ENCODE data around the gene KRTAP3-3.

Gene KRTAP3-3

DNA sequence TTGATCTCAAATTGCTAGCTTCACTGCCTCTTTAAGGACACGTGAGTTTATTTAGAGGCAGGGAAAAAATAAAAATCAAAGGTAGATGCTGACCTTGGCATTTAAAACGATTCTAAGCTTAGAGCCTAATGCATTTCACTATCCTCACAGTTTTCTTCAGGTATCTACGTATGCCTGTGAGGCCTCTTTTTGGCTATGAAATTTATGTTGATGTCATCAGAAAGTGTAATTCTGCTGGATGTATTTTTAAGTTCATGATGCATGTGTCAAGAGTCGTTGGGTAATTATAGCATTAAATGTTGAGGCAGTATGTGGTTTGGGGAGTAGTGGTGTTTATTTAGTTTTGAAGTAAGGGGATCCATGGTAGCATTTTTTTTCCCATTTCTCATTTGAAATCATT is 10.0 kb upstream of the KRTAP3-3 start:
- DNase-seq, result no peak

DNA sequence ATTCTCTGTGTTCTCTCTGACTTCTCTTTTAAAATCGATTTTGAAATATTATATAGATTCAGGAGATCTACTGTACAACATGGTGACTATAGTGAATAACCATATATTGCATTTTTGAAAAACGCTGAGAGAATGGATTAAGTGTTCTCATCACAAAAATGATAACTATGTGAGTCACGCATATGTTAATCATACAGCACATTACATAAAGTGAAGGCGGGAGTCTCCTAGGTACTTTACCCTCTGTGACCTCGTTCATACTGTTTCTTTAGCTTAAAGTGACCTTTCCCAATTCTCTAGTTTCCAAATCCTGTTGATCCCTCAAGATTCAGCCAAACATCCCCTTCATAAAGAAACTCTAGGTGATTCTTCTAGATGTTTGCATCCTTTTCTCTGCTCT is 8.8 kb upstream of the KRTAP3-3 start:
- DNase-seq, result no peak

DNA sequence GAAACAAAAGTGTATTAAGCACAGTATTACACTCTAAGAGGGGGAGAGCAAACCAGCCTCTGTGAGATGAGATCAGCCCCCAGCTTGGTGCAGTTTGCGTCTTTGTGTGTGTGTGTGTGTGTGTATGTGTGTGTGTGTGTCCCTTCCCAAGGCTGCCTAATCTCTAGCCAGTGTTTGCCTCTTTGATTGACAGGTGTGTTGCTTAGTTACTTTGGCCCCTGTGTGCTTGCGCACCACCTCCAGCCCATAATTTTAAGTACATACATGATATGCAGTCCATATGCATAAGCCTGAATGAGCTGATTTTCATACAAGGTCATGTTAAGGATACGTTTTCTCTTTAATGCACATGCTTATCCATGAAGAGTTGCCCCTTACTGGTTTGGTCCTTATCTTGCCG is 7.8 kb upstream of the KRTAP3-3 start:
- DNase-seq, result no peak

DNA sequence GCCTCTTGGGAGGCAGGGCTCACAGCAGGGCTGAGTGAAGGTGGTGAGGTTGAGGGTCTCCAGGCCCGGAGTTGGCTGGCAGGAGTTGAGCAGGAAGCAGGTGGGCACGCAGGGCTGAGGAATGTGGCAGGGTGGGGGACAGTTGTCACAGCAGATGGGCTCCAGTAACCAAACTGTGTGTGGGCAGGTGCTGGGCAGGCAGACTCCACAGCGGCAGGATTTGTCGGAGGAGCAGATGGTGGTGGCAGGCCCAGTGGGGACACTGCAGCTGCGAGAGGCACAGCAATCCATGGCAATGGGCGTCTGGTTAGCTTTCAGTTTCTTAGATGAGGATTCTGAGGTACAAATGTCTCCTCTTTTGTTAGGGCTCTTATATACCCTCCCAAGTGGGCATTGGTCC is 5.6 kb upstream of the KRTAP3-3 start, which contains the start of gene KRTAP3-2:
Gene KRTAP3-2 (minus strand): TSS at position 344 of the 400 bp plus-strand sequence. CDS start 53 bp downstream, at position 291.
- DNase-seq, result peak; percentile 2

DNA sequence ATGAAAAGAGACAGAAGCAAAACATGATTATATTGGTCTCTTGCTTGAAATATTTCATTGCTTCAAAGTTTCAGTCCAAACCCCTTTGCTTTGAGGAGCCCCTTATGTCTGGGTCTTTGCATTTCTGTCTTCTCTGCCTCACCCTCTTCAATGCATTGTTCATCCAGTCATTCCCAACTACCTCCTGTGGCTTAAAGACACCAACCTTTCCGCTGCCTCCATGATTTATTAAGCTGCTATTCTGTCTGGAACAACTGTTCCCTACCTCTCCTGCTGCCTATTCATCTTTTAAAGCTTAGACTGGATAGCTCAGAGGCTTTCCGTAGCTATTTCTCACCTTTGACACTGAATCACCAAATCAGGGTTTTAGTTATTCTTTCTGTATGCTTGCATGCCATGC is 3.4 kb upstream of the KRTAP3-3 start:
- DNase-seq, result no peak

DNA sequence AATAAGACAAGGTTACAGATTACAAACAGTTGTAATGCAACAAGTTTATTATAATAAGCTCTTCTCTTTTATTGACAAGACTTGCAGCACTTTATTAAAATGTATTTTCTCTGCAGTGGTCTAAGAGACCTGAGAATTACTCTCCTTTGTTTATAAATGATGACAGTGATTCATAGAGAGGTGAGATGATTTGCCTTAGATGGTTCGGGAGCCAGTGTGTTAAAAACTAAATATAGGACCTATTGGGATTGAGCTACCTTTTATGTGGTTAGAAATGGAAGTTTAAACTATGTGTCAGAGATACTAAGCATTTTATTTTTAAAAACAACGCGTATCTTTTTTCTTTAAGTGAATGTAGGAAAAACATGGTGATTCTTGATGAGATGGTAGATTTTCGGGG is 2.9 kb upstream of the KRTAP3-3 start:
- DNase-seq, result no peak

DNA sequence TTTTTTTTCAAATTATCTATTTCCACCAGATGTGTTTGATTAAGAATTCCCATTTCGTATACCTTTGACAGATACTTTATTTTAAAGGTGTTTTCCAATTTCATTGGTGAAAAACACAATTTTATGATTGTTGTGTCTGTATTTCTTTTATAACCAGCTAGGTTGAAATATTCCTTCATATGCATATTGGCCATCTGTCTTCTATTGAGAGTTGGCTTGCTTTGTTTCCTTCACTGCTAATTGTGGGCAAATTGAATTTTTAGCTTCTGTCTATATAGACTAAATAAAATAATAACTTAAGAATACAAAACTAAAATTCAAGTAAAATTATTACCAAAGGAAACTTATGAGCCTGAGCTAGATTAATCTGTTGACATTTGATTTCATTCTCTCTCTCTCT is 1.2 kb upstream of the KRTAP3-3 start:
- DNase-seq, result no peak

DNA sequence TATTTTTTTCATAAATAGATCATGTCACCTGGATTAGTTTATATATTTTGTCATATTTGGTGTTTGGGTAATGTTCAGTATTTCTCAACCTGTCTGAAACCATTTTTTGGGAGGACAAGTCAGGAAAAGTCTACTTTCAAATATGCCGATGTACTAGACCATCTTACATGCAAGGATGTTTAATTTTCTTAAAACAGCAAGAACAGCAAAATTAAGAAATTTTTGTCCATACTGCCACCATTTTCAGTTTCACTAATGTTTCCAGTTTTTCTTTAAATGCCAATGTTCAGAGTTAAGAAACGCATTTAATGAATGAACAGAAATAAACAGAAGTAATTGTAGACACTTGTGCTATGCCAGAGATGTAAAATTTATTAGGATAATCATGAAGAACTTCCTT is 880 bp downstream of the KRTAP3-3 start:
- no peak for DNase-seq

DNA sequence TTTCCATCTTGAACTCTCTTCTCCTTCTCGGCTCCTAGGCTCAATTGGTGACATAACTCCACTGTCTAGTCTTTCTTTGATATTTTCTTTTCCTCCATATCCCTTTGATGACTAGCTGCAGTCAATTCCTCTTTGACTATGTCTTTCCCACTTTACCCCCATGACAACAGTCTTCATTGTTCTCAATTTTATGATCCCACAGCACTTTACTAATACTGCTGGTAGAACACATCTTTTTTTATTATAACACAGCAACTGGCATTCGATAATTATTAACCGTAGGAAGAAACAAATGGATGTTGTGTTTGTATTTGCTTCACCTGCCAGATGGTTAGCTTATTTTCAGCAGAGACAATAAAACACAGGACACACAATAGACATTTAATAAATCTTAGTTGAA is 1.3 kb downstream of the KRTAP3-3 start:
- no peak for DNase-seq

DNA sequence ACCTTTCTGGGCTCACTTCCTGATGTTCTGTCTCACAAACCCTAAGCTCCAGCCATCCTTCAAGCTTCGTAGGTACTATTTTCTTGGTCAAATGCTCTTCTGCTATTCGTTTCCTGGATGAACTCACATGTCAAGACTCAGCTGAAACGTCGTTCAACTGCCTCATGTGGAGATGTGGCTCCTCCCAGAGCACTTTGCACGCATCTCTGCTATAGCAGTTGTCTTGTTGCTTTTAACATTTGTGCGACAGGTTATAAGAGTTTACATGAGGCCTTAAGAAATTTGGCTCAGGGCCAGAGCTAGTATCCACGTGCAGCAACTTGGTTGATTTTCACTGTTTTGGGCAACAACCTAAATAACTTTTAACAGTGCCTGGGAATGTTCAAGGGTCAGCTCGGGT is 7.0 kb downstream of the KRTAP3-3 start:
- no peak for DNase-seq

DNA sequence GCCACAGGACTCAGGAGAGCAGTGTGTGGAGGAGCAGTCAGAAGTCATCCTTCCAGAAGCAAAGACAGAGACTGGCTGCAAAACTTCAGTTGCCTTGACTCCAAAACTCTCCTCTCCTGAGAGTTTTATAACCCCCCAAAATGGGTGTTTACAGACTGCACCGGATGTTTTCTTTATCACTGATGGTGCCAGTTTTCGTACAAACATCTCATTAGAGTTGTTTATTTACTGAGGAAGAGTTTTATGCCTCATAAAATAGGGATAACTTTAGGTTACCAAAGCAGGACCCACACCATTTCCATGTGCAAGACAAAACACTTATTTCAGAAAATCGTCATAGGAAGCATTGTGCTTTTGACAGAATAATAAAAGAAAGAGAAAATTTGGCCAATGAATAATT is 9.7 kb downstream of the KRTAP3-3 start, which contains the start of gene KRT40:
Gene KRT40 (minus strand): TSS at position 101 of the 400 bp plus-strand sequence. CDS start 53 bp downstream, at position 48.
- no peak for DNase-seq

DNA sequence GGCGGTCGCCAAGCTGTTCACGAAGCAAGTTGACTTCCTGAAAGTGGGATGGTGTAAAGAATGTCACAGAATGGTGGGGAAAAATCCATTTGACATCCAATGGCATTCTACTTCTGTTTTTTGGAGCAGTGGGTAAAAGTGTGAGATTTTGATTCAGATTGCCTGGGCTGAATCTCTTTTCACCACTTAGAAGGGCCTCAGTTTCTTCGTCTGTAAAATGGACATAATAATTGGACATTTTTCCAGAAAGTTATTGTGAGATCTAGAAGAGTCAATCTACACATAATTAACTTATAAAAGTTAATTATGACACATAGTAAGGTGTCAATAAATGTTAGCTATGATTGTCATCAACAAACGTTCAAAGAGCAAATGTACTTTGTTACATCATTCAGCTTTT is 12.8 kb downstream of the KRTAP3-3 start:
- DNase-seq, result no peak

DNA sequence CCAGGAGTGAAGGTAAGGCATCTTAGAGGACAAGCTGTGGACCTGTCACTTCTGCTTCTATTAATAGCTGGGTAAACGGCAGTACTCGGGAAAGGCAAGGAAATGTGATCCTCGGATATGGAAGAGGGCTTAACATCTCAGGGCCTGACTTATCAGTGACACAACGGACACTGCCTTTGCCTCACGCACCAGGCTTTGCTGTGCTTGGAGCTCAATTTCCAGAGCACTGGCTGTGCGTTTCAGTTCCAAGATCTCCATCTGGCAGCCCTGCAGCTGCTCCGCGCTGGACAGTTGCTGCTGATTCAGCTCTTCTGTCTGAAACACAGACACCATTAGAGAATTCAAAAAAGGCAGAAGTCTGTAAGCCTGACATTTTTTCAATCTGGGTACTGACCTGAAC is 13.4 kb downstream of the KRTAP3-3 start:
- DNase-seq, result no peak

DNA sequence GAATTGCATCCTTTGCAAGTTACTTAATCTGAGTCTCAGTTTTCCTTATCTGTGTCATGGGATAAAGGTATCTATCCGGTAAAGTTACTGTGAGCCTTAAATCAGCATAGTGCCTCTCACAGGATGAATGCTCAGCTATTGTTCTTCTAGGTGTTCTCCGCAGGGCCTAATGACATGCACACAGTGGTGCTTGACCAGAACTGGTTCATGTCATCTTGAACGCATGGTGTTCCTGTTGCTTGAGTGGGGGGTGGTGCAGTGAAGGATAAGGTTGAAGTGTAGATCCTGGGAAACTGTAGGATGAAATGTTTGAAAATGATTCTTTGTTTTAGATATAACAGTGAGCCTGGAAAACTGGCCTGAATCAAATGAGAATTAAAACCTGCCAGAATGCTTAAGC is 13.8 kb downstream of the KRTAP3-3 start:
- no peak for DNase-seq

DNA sequence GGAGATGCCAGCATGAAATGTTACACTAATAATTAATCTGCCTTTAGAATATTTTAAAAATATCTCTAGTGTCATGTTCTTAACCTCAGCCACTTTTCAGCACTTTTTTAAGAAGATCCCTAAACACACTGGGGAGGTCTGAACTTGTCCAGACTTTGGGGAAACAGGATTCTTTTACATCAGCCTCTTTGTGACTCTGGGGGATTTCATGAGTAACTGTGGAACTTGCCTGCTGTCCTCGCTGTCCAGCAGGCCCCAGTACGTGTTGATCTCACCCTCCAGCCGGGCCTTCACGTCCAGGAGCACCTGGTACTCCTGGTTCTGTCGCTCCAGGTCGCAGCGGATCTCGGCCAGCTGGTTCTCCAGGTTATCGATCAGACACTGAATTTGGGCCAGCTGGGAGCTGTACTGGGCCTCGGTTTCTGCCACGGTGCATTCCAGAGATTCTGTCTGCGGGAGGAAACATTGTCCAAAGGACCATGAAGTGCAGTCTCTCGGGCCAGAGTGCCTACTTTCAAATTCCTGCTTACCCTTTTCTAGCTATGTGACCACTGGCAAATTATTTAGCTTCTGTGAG is 15.3 kb downstream of the KRTAP3-3 start:
- DNase-seq, result no peak

DNA sequence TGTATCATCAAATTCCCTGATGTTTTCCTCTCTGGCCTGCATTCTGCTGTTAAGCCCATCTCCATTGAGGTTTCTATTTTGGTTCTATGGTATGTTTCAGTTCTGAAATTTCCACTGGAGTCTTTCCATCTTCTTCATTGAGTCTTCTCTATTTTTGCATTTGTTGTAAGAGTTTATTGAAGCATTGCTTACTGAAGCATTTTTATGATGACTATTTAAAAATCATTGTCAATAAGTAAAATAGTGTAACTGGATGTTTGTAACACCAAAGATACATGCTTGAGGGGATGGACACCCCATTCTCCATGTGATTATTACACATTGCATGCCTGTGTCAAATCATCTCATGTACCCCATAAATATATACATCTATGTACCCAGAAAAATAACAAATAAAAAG is 18.4 kb downstream of the KRTAP3-3 start:
- no peak for DNase-seq

DNA sequence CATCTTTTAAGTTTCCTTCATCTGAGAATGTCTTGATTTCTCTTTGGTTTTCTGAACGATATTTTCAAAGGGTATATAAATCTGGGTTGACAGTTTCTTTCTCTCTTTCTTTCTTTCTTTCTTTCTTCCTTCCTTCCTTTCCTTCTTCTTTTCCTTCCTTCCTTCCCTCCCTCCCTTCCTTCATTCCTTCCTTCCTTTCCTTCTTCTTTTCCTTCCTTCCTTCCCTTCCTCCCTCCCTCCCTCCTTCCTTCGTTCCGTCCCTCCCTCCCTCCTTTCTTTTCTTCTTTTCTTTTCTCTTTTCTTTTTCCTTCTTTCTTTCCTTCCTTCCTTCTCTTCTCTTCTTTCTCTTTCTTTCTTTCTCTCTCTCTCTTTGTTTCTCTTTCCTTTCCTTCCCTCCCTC is 19.6 kb downstream of the KRTAP3-3 start:
- DNase-seq, result no peak

DNA sequence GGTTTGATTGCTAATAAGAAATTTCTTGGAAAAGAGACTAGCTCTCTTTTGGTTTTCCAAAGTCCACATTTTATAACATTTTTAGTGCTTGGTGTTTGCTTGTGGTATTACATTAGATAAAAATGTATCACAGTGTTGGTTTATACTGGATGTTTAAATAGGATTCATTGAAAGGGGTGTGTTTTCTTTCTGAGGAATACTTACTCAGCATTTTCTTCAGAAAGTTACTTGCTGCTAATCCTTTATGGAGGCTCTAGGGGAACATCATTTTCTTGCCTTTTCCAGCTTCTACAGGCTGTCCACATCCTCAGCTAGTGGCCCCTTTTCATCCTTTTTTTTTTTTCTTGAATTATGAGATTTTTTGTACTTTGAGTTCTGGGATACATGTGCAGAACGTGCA is 26.4 kb downstream of the KRTAP3-3 start:
- DNase-seq, result no peak

DNA sequence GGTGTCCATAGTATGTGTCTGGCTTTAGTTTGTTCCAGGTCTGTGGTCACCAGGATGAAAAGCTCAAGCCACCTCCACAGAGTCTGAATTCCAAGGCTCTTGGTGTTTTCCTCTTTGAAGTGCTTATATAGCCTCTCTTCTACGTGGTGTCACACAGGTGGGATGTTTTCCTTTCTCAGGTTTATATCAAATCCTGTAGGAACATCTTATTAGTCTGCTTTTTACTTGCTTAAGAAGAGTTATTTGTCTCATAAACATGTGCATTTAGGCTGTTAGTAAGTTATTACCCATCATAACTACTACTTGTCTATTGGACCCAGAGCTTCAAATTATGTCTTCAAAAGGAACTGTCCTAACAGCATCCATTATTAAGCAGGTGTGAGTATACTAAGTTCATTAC is 27.1 kb downstream of the KRTAP3-3 start, which contains the start of gene KRT39:
Gene KRT39 (minus strand): TSS at position 101 of the 400 bp plus-strand sequence. CDS start 92 bp downstream, at position 9.
- no peak for DNase-seq

DNA sequence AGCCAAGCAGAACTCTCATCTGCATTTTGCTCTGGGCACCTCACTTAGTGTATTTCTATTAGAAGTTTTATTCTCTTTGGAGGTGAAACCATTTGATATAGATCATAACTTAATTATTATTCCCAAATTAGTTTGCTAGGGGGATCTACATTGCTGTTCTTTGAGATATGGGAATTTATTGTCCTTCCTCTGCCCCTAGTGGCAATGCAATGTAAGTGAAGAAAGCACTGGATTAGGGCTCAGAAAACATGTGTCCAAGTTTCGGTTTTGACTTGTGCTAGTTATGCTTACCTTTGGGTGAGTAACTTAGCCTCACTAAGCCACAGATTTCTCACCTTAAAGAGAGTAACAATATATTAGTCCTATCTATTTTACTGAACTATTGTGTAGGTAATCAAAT is 30.1 kb downstream of the KRTAP3-3 start:
- peak; percentile 11 for DNase-seq

DNA sequence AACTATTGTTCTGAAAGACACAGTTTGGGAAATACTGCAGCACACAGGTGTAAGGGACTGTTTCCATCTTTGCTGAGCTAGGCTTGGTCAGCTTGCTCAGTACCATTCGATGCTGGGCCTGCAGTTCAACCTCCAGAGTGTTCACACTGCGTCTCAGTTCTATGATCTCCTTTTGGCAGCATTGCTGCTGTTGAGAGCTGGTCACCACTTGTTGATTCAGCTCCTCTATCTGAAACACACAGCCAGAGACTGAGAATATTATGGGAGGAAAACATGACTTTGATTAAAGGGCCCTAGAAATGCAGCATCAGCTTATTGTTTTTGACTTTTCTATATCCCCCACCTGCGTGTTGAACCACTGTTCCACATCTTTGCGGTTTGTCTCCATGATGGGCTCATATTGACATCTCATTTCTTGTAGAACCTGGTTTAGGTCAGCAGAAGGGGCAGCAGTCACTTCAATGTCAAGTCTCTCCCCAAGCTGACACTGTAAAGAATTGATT is 31.9 kb downstream of the KRTAP3-3 start:
- DNase-seq, result no peak

DNA sequence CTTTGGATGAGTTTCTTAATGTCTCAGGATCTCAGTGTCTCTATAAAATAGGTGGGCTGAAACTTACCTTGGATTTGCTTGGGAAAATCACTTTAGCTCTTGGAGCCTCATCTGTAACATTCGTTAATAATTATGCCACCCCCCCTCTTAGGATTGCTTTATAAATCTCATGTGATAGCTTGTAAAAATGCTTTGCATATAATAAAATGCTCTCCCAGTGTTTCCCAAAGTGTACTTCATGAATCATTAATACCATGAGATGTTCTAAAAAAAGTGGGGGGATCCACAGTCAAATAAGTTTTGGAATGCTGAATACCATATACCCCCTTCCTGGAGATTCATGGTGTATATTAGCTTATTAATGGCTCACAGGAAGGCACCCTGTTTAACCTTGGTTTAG is 32.4 kb downstream of the KRTAP3-3 start:
- DNase-seq, result no peak

DNA sequence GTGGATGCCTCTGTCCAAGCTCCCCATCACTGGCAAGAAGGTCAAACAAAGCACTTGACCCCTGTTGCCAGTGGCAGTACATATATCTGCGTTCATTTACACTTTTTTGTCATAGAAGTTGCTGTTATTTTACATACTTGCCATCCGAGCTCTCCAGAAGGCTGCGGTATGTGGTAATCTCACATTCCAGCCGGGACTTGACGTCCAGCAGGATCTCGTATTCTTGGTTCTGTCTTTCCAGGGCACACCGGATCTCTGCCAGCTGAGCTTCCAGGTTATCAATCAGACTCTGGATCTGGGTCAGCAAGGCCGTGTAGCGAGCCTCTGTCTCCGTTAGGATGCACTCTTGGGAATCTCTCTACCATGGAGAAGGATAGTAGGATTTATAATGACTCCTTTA is 33.8 kb downstream of the KRTAP3-3 start:
- no peak for DNase-seq

DNA sequence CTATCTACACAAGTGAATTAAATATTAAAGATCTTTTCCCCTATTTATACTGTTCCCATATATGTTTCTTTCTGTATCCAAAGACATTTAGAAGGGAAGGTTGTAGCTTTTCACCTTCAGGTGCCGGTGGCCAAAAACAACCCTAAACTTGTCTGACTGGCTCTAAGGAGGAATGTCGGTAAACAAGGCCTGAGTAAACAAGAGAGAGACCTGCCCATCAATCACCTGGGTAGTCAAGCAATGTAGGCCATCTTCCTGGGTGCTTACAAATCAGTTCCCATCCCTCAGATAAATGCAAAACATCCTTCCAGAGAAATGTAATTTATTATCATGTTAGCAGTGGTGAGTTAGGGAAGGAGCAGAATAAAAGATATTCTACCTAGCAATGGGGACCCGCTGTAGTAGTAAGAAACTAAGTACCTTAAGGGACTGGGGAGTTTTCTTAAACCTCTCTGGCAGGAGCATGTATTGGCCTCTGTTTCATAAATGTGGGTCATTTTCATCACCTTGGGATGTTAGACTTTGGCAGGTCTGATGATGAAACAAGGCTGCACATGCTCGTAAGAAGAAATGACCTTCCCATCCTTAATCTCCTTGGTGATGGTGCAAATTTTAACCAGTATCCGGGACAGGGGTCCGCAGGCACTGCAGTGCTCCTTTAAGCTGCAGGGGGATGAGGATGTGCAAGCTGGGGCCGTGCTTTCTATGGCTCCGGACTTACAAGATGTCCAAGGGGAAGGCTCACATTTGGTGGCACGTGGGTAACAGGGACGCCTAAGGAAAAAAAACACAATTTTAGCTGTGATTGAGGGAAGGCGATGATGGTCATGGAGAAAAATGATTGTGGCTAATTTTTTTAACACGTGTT is 35.6 kb downstream of the KRTAP3-3 start:
- no peak for DNase-seq

Measured in DMS 273 treated with DMSO at 0.1 percent for 48 hours (cell line).